Measurements from ENCODE around the gene MZF1.
"Not testable (repeated sequence)": the region's sequence is repeated elsewhere in the genome, so short reads cannot be mapped to it uniquely, and the experiment has no call there.

Gene MZF1

DNA sequence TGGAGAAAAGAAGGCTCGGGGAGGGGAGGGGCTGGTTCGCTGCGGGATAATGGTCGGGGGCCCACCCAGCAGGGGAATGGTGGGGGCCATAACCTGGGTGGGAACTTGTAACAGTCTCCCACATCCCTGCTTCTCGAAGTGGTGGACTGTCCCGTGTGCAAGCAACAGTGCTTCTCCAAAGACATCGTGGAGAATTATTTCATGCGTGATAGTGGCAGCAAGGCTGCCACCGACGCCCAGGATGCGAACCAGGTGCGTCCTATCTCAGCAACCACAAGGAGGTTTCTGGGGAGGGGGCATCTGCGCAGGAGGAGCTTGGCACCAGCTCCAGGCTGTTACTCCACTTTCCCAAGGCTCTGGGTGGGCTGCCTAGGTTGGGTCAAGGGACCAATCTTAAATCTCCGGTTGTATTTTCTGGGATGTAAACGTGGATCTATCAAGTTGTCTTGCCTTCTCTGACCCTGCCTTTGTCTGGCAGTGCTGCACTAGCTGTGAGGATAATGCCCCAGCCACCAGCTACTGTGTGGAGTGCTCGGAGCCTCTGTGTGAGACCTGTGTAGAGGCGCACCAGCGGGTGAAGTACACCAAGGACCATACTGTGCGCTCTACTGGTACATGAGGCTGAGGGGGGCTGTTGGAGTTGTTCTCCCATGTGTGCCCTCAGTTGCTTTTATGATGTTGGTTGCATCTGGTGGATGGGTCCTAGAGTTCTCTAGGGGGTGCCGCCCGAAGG lies 27.7 kb downstream of the MZF1 start:
- DNase-seq = no peak
- H3K4me3 ChIP-seq (ENCODE audit: control insufficient read depth in 1 of 7, extremely low read depth in 1 of 7, insufficient read depth in 4 of 7, low read depth in 2 of 7, low read length in 6 of 7) = peak overlapping the region; percentile 88 to 99 (median 92)
- peak overlapping the region; percentile 66 to 91 for H3K27ac ChIP-seq (ENCODE audit: insufficient read depth in 1 of 2, low read depth in 1 of 2, low read length in 2 of 2, poor library complexity in 1 of 2, severe bottlenecking in 2 of 2)
- H3K27me3 ChIP-seq (replicated peaks in 2 of 5; ENCODE audit: control insufficient read depth in 4 of 5, insufficient read depth in 5 of 5, low read length in 4 of 5) = no peaks in the 10 kb centered on the region
- ChIA-PET POLR2A (interaction anchor here (0.7 to 2.5 kb wide), 2 partner anchors 8 to 9 kb away, joined by 3 to 18 read pairs; partner anchors contain the start of gene CHMP2A), CTCF (interaction anchor here (3.1 to 4.0 kb wide), 2 partner anchors 9 to 26 kb away, joined by 14 to 19 read pairs; partner anchors contain the start of genes CHMP2A and ZBTB45)
- 10% methylated on average over 18 of the region's 21 CpGs for WGBS (ENCODE audit: insufficient coverage)
- H3K4me1 ChIP-seq (ENCODE audit: control extremely low read depth in 1 of 4, control insufficient read depth in 4 of 4, insufficient read depth in 4 of 4, low read length in 3 of 4) = peaks cover 13 to 26% (median 24%) of the 10 kb centered on the region in 4 experiments
- H3K36me3 ChIP-seq (ENCODE audit: control insufficient read depth in 4 of 4, insufficient read depth in 4 of 4, low read length in 3 of 4) = peaks cover 17 to 52% (median 47%) of the 10 kb centered on the region in 4 experiments
- no peaks in the 10 kb centered on the region for H3K9me3 ChIP-seq (ENCODE audit: control extremely low read depth in 1 of 5, control insufficient read depth in 4 of 5, insufficient read depth in 2 of 5, low read depth in 1 of 5, low read length in 4 of 5)

DNA sequence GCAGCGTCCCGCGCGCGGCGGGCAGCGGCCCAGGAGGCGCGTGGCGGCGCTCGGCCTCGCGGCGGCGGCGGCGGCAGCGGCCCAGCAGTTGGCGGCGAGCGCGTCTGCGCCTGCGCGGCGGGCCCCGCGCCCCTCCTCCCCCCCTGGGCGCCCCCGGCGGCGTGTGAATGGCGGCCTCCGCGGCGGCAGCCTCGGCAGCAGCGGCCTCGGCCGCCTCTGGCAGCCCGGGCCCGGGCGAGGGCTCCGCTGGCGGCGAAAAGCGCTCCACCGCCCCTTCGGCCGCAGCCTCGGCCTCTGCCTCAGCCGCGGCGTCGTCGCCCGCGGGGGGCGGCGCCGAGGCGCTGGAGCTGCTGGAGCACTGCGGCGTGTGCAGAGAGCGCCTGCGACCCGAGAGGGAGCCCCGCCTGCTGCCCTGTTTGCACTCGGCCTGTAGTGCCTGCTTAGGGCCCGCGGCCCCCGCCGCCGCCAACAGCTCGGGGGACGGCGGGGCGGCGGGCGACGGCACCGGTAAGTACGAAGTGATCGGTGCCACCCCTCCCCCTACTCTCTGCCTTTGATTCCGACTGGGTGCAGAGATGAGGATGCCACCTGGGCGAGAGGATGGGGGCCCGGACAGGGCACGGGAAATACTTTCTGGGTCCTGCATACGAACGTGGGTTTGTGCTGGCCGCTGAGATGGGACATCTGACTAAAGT lies 28.4 kb downstream of the MZF1 start:
- H3K4me1 ChIP-seq (ENCODE audit: control extremely low read depth in 1 of 4, control insufficient read depth in 4 of 4, insufficient read depth in 4 of 4, low read length in 3 of 4) = peaks cover 13 to 26% (median 24%) of the 10 kb centered on the region in 4 experiments

DNA sequence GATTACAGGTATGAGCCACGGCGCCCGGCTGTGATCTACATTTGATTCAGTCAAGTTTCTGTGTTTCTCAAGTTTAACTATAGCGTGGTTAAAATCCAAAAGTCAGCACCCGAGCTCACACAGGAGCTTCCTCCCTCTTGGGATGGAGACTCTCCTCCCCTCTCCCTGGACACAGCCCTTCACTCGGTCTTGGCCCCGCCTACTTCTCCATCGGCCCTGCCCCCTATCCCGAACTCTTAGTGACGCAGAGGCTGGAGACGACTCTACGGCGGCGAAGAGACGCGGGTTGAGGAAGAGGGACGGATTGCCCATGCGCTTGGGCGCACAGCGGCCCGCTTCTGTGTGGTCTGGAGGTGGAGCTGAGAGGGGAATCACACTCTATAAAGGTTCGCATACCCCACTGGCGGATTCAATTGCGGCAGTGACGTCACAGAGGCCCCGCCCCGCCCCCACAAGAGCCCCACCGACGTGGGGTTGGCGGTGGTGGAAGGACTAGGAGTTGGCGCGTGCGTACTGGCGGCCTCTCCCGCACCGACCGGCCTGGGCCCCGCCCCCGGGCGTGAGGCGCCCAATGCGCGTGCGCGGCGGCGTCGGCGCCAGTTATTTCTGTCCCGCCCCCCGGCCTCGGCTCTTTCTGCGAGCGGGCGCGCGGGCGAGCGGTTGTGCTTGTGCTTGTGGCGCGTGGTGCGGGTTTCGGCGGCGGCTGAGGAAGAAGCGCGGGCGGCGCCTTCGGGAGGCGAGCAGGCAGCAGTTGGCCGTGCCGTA lies 29.1 kb downstream of the MZF1 start, which contains the start of gene TRIM28:
TRIM28 (plus strand) TSS at position 239 of the 765 bp plus-strand sequence. CDS start 694 bp downstream, outside the sequence.
- under 1% methylated on average over 42 of the region's 73 CpGs for WGBS (ENCODE audit: insufficient coverage)

More for the DNA sequence above, 28.4 kb downstream of the MZF1 start:
- no peaks in the 10 kb centered on the region for H3K27me3 ChIP-seq (replicated peaks in 2 of 5; ENCODE audit: control insufficient read depth in 4 of 5, insufficient read depth in 5 of 5, low read length in 4 of 5)
- POLR2A ChIA-PET = interaction anchor here (0.5 to 2.5 kb wide), 7 partner anchors 8 to 33 kb away, joined by 3 to 18 read pairs (median 4); partner anchors contain the start of genes CHMP2A and ZBTB45
- H3K27ac ChIP-seq (ENCODE audit: insufficient read depth in 1 of 2, low read depth in 1 of 2, low read length in 2 of 2, poor library complexity in 1 of 2, severe bottlenecking in 2 of 2) = peak overlapping the region; percentile 66 to 91
- H3K36me3 ChIP-seq (ENCODE audit: control insufficient read depth in 4 of 4, insufficient read depth in 4 of 4, low read length in 3 of 4) = peaks cover 16 to 45% (median 40%) of the 10 kb centered on the region in 4 experiments
- CTCF ChIA-PET = interaction anchor here (1.6 to 4.0 kb wide), 3 partner anchors 10 to 25 kb away, joined by 5 to 14 read pairs (median 12); partner anchors contain the start of genes CHMP2A and ZBTB45
- WGBS (ENCODE audit: insufficient coverage) = 0% methylated on average over 61 of the region's 92 CpGs
- peak in 1 of 3 donors; percentile 80 for DNase-seq
- no peaks in the 10 kb centered on the region for H3K9me3 ChIP-seq (ENCODE audit: control extremely low read depth in 1 of 5, control insufficient read depth in 4 of 5, insufficient read depth in 2 of 5, low read depth in 1 of 5, low read length in 4 of 5)
- peak overlapping the region; percentile 88 to 99 (median 92) for H3K4me3 ChIP-seq (ENCODE audit: control insufficient read depth in 1 of 7, extremely low read depth in 1 of 7, insufficient read depth in 4 of 7, low read depth in 2 of 7, low read length in 6 of 7)

DNA sequence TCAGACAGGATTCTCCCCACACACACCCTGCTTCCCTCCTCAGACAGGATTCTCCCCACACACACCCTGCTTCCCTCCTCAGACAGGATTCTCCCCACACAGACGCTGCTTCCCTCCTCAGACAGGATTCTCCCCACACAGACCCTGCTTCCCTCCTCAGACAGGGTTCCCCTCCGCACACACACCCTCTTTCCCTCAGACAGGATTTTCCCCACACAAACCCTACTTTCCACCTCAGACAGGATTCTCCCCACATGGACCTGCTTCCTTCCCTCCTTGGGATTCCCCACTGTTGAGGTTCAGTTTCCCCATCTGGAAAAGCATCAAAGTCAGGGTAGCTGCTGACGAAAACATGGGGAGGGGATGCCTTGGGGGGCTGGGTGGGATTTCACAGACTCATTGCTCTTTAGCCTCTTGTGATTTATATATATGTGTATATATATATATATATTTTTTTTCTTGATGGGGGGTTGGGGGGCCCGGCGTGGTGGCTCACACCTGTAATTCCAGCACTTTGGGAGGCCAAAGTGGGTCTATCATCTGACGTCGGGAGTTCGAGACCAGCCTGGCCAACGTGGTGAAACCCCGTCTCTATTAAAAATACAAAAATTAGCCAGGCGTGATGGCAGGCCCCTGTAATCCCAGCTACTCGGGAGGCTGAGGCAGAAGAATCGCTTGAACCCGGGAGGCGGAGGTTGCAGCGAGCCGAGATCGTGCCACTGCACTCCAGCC lies 30.3 kb downstream of the MZF1 start:
- not testable (repeated sequence) for DNase-seq; H3K9me3 ChIP-seq (ENCODE audit: control extremely low read depth in 1 of 5, control insufficient read depth in 4 of 5, insufficient read depth in 2 of 5, low read depth in 1 of 5, low read length in 4 of 5); H3K27me3 ChIP-seq (replicated peaks in 2 of 5; ENCODE audit: control insufficient read depth in 4 of 5, insufficient read depth in 5 of 5, low read length in 4 of 5)
- peak overlapping the region in 1 of 7 experiments; percentile 84 for H3K4me3 ChIP-seq (ENCODE audit: control insufficient read depth in 1 of 7, extremely low read depth in 1 of 7, insufficient read depth in 4 of 7, low read depth in 2 of 7, low read length in 6 of 7)
- H3K36me3 ChIP-seq (ENCODE audit: control insufficient read depth in 4 of 4, insufficient read depth in 4 of 4, low read length in 3 of 4) = peaks cover 3 to 26% (median 21%) of the 10 kb centered on the region in 4 experiments
- H3K27ac ChIP-seq (ENCODE audit: insufficient read depth in 1 of 2, low read depth in 1 of 2, low read length in 2 of 2, poor library complexity in 1 of 2, severe bottlenecking in 2 of 2) = peak overlapping the region in 1 of 2 experiments; percentile 88
- 97% methylated on average over 17 of the region's 18 CpGs for WGBS (ENCODE audit: insufficient coverage)
- H3K4me1 ChIP-seq (ENCODE audit: control extremely low read depth in 1 of 4, control insufficient read depth in 4 of 4, insufficient read depth in 4 of 4, low read length in 3 of 4) = peaks cover 13 to 38% (median 35%) of the 10 kb centered on the region in 4 experiments
- POLR2A ChIA-PET = interaction anchor here (1.4 to 2.5 kb wide), 3 partner anchors 12 to 25 kb away, joined by 4 to 18 read pairs (median 16); partner anchors contain the start of genes CHMP2A and ZBTB45
- CTCF ChIA-PET = interaction anchor here (1.6 to 4.0 kb wide), 3 partner anchors 11 to 23 kb away, joined by 5 to 14 read pairs (median 12); partner anchors contain the start of genes CHMP2A and ZBTB45

More for the DNA sequence above, 29.1 kb downstream of the MZF1 start, which contains the start of gene TRIM28:
- peaks cover 13 to 29% (median 24%) of the 10 kb centered on the region in 4 experiments for H3K4me1 ChIP-seq (ENCODE audit: control extremely low read depth in 1 of 4, control insufficient read depth in 4 of 4, insufficient read depth in 4 of 4, low read length in 3 of 4)
- peak within 1 kb of the TSS; percentile 66 to 91 for H3K27ac ChIP-seq (ENCODE audit: insufficient read depth in 1 of 2, low read depth in 1 of 2, low read length in 2 of 2, poor library complexity in 1 of 2, severe bottlenecking in 2 of 2)
- CTCF ChIA-PET = interaction anchor here (0.6 to 4.0 kb wide), 4 partner anchors 10 to 32 kb away, joined by 3 to 14 read pairs (median 8); partner anchors contain the start of genes CHMP2A and ZBTB45
- POLR2A ChIA-PET = interaction anchor here (0.5 to 2.5 kb wide), 8 partner anchors 11 to 181 kb away, joined by 3 to 18 read pairs (median 4); partner anchors contain the start of genes CHMP2A, ZBTB45 and ZNF497
- H3K36me3 ChIP-seq (ENCODE audit: control insufficient read depth in 4 of 4, insufficient read depth in 4 of 4, low read length in 3 of 4) = peaks cover 12 to 38% (median 33%) of the 10 kb centered on the region in 4 experiments
- H3K9me3 ChIP-seq (ENCODE audit: control extremely low read depth in 1 of 5, control insufficient read depth in 4 of 5, insufficient read depth in 2 of 5, low read depth in 1 of 5, low read length in 4 of 5) = no peaks in the 10 kb centered on the region
- peak; percentile 99 to 100 (median 100) for DNase-seq
- no peaks in the 10 kb centered on the region for H3K27me3 ChIP-seq (replicated peaks in 2 of 5; ENCODE audit: control insufficient read depth in 4 of 5, insufficient read depth in 5 of 5, low read length in 4 of 5)
- peak within 1 kb of the TSS; percentile 88 to 99 (median 92) for H3K4me3 ChIP-seq (ENCODE audit: control insufficient read depth in 1 of 7, extremely low read depth in 1 of 7, insufficient read depth in 4 of 7, low read depth in 2 of 7, low read length in 6 of 7)

DNA sequence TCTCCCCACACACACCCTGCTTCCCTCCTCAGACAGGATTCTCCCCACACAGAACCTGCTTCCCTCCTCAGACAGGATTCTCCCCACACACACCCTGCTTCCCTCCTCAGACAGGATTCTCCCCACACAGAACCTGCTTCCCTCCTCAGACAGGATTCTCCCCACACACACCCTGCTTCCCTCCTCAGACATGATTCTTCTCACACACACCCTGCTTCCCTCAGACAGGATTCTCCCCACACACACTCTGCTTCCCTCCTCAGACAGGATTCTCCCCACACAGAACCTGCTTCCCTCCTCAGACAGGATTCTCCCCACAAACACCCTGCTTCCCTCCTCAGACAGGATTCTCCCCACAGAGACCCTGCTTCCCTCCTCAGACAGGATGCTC lies 34.0 kb downstream of the MZF1 start:
- H3K9me3 ChIP-seq (ENCODE audit: control extremely low read depth in 1 of 5, control insufficient read depth in 4 of 5, insufficient read depth in 2 of 5, low read depth in 1 of 5, low read length in 4 of 5); H3K27me3 ChIP-seq (replicated peaks in 2 of 5; ENCODE audit: control insufficient read depth in 4 of 5, insufficient read depth in 5 of 5, low read length in 4 of 5); H3K4me3 ChIP-seq (ENCODE audit: control insufficient read depth in 1 of 7, extremely low read depth in 1 of 7, insufficient read depth in 4 of 7, low read depth in 2 of 7, low read length in 6 of 7); CTCF ChIA-PET; DNase-seq; H3K36me3 ChIP-seq (ENCODE audit: control insufficient read depth in 4 of 4, insufficient read depth in 4 of 4, low read length in 3 of 4): not testable (repeated sequence)
- Histone ChIP-seq H3K27ac (ENCODE audit: insufficient read depth in 1 of 2, low read depth in 1 of 2, low read length in 2 of 2, poor library complexity in 1 of 2, severe bottlenecking in 2 of 2) (peak overlapping the region in 1 of 2 experiments; percentile 75), H3K4me1 (ENCODE audit: control extremely low read depth in 1 of 4, control insufficient read depth in 4 of 4, insufficient read depth in 4 of 4, low read length in 3 of 4) (peaks cover 0 to 23% (median 22%) of the 10 kb centered on the region in 4 experiments)
- POLR2A ChIA-PET = interaction anchor here (1.9 kb wide), 1 partner anchor 19 kb away, joined by 6 read pairs; the partner anchor contains the start of gene ZBTB45

Measured in common myeloid progenitor, CD34-positive (primary cell).